SK-N-MC (cell line): ENCODE data around the gene MXRA8.
A peak's percentile ranks its signal among the peaks of the same experiment; 100 is the strongest.

Source experiments
- DNase-seq: peaks from one replicate; pipeline ENCODE4 v3.0.0-alpha.2; 2011; ENCODE audit warnings: low read depth, low spot score
- H3K27ac ChIP-seq: fragments of 200-600 bp; sonication (generic); 2 replicates; pipeline ENCODE4 v1.5.1; 2016; ENCODE audit warnings: mixed run types
- H3K36me3 ChIP-seq: fragments of 200-600 bp; sonication (generic); 2 replicates; pipeline ENCODE4 v1.6.1; 2017; ENCODE audit warnings: antibody characterized with exemption, low read length, mixed read lengths; ENCODE audit not compliant: insufficient read depth
- H3K4me3 ChIP-seq: fragments of 200-600 bp; sonication (generic); 2 replicates; pipeline ENCODE4 v1.5.1; 2016
- H3K9ac ChIP-seq: fragments of 200-600 bp; sonication (generic); 2 replicates; pipeline ENCODE4 v1.8.0; 2017; ENCODE audit warnings: mixed run types, mixed read lengths; ENCODE audit not compliant: insufficient read length
- H3K9me3 ChIP-seq: fragments of 200-600 bp; sonication (generic); 2 replicates; pipeline ENCODE4 v1.6.1; 2017; ENCODE audit warnings: low read depth, mild to moderate bottlenecking, antibody characterized with exemption, low read length, moderate library complexity, mixed read lengths
- EZH2 ChIP-seq: fragments of 200-600 bp; sonication (generic); IDR thresholded peaks from one replicate; pipeline ENCODE4 v1.6.1; 2017; ENCODE audit warnings: antibody characterized with exemption
- FOXP2 ChIP-seq: optimal IDR thresholded peaks from 2 replicates; pipeline ENCODE3; 2011; ENCODE audit warnings: mild to moderate bottlenecking, moderate library complexity; ENCODE audit not compliant: insufficient read depth; ENCODE audit errors: extremely low read length, control extremely low read depth
- POLR2AphosphoS5 ChIP-seq: IDR thresholded peaks from 2 replicates; pipeline ENCODE4 v1.6.1; 2012; ENCODE audit warnings: mild to moderate bottlenecking, low read depth, low read length, borderline replicate concordance

MXRA8 gene

DNA sequence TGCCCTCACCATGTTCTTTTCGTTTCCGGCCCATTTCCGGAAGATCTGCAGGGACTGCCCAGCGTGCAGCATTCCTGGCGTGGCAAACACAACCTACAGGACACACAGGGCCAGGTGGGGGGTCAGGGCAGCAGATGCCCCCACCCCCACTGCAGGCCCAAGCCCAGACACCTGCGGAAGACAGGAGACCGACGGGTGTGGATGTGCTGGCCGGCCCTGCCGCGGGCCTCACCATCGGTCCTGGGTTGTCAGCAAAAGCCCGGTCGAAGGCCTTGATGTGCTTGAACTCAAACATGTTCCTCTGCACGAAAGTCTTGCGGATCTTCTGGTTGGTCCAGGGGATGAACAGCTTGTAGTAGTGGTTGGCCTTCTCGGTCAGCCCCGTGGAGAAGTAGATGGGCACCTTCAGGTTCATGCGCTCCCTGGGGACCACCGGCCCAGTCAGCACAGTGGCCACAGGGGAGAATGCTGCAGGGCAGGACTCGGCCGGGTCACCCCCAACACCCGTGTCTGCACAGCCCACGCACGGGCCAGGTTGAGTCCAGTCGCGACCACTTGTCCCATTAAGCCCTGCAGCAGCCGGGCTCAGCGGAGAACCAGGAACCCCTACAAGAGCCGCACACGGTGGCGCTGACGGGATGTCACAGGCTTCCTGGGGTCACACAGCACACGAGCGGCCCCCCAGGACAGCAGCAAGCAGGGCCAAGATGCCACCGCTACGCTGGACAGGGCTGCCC lies 44.7 kb downstream of the MXRA8 start:
- H3K4me3 ChIP-seq: no peak overlapping the region
- DNase-seq: no peak
- TF ChIP-seq POLR2AphosphoS5: peak; percentile 2; the same call in 1 of the 2 replicates
- no peak for TF ChIP-seq EZH2
- TF ChIP-seq FOXP2: no peak
- peaks cover 44% of the 10 kb centered on the region; the same call in 1 of the 2 replicates for H3K36me3 ChIP-seq
- no peak overlapping the region for H3K27ac ChIP-seq
- no peak overlapping the region for H3K9ac ChIP-seq
- no peaks in the 10 kb centered on the region for H3K9me3 ChIP-seq

DNA sequence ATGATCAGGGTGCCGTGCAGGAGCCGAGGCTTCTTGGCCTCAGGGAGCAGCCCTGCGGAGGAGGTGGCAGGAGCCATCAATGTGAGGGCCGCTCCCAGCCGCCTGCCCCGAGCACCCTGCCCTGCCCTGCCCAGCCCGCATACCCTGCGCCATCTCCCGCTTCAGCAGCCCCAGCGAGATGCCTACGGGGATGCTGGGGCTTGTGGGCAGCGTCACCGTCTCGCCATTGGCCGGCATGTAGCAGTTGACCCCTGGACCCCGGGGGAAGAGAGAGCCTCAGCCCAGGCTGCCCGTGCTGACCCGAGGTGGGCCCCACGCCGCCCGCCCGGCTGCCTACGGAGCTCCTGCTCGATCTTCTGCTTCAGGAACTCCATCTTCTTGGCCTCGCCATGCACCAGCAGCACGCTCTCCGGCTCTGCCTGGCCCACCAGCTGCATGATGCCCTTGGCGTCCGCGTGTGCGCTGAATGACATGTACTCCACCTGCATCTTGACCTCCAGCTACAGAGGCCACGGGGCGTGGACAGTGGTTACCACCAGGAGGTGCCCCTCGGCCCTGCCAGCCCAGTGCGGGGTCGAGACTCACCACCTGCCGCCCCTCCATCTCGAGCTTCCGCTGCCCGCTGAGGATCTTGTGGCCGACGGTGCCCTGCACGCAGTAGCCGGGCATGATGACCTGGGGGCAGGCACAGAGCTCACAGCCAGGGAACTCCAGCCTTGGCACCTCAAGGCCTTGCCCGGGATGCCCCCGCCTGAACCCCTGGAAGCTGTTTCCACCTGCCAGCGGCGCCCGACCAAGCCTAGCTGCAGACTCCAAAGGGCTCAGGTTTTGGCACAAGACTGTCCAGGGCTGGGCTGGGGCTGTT lies 45.7 kb downstream of the MXRA8 start:
- Histone ChIP-seq H3K9me3 (no peaks in the 10 kb centered on the region), H3K36me3 (peaks cover 38% of the 10 kb centered on the region; the same call in 1 of the 2 replicates)
- TF ChIP-seq POLR2AphosphoS5 (peak; percentile 3; the same call in 1 of the 2 replicates), FOXP2 (no peak)

GRCh38 chr1:1311107-1312104 lies 46.9 kb downstream of the MXRA8 start:
- Histone ChIP-seq H3K9me3 (no peaks in the 10 kb centered on the region), H3K4me3 (no peak overlapping the region), H3K9ac (no peak overlapping the region), H3K27ac (no peak overlapping the region), H3K36me3 (peaks cover 38% of the 10 kb centered on the region; the same call in 1 of the 2 replicates)
- no peak for TF ChIP-seq FOXP2
- TF ChIP-seq POLR2AphosphoS5: peak; percentile 55; the same call in 1 of the 2 replicates
- no peak for TF ChIP-seq EZH2
- no peak for DNase-seq

More for the DNA sequence above, 45.7 kb downstream of the MXRA8 start:
- no peak for DNase-seq
- Histone ChIP-seq H3K27ac (no peak overlapping the region), H3K4me3 (no peak overlapping the region), H3K9ac (no peak overlapping the region)

DNA sequence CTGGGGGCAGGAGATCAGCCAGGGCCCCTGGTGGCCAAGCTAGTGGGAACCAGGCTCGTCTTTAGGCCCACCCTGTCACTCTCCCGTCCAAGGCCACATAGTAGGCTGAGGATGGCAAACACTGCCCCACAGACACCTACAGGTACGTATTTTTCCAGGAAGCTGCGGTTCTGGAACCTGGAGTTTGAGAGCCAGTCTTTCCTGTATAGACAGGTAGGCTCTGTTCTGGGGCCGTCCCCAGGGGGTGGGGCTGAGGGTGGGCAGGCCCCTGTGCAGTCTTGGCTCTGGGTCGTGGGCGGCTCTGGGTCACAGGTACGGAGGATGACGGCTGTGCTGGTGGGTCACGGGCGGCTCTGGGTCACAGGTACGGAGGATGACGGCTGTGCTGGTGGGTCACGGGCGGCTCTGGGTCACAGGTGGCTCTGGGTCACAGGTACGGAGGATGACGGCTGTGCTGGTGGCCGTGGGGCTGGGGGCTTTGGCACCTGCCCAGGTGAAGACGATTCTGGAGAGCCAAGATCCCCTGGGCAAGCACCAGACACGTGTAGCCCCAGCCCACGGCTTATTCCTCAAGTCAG lies 47.8 kb downstream of the MXRA8 start:
- H3K9me3 ChIP-seq: no peaks in the 10 kb centered on the region
- peaks cover 38% of the 10 kb centered on the region; the same call in 1 of the 2 replicates for H3K36me3 ChIP-seq
- TF ChIP-seq POLR2AphosphoS5: no peak
- no peak overlapping the region for H3K27ac ChIP-seq
- no peak for DNase-seq
- H3K9ac ChIP-seq: no peak overlapping the region
- no peak overlapping the region for H3K4me3 ChIP-seq

DNA sequence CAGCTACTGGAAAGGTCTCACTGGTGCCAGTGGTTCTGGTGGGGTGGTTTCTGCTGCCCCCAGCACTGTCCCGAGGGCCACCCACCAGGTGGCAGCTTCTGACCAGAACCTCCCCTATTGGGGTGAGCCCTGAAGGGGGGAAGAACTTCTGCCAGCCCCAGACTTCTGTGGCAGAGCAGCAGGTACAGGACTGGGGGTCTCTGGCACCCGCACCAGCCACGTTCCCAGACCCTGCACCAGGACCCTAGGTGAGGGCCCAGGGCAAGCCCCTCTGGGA lies 48.3 kb downstream of the MXRA8 start:
- H3K9ac ChIP-seq: no peak overlapping the region
- 0 out of 2 replicates have a peak overlapping the region, but pooled peaks have one; percentile 85 for H3K4me3 ChIP-seq
- H3K27ac ChIP-seq: no peak overlapping the region
- DNase-seq: no peak
- TF ChIP-seq FOXP2: no peak
- TF ChIP-seq POLR2AphosphoS5: no peak
- TF ChIP-seq EZH2: no peak
- H3K9me3 ChIP-seq: no peaks in the 10 kb centered on the region
- peaks cover 38% of the 10 kb centered on the region; the same call in 1 of the 2 replicates for H3K36me3 ChIP-seq

DNA sequence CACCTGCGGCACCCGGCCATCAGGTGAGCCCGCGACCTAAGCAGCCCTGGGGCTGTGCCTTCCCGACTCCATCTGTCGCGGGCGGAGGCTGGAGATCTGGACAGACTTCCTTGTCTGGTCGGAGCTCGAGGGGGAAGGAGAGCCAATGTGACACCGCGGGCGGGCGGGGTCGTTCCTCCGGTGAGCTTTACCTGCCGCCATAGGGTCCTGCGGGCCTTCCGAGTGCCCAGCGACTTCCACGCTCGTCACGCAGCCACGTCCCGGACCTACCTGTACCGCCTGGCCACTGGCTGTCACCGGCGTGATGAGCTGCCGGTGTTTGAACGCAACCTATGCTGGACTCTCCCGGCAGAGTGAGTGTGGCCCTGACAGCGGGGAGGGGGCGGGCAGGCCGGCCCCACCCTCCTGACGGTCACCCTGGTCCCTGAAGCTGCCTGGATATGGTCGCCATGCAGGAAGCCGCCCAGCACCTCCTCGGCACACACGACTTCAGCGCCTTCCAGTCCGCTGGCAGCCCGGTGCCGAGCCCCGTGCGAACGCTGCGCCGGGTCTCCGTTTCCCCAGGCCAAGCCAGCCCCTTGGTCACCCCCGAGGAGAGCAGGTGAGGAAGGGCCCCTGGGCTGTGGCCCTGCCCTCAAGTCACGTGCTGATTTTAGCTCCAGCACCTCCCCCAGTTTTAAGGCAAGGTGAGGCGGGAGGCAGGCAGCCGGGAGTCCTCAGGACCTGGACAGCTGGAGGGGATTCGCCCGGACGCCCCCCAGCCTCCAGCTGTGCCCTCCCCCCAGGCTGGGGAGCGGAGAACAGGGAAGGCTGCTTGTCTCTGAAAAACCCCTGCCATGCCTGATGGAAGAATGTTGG lies 48.9 kb downstream of the MXRA8 start:
- peak overlapping the region; percentile 85 for H3K4me3 ChIP-seq
- no peaks in the 10 kb centered on the region for H3K9me3 ChIP-seq
- no peak for TF ChIP-seq FOXP2
- TF ChIP-seq POLR2AphosphoS5: peak; percentile 16; the same call in 1 of the 2 replicates
- no peak for TF ChIP-seq EZH2
- no peak for DNase-seq
- H3K27ac ChIP-seq: no peak overlapping the region
- peak overlapping the region; percentile 79 for H3K9ac ChIP-seq
- H3K36me3 ChIP-seq: peaks cover 33% of the 10 kb centered on the region; the same call in 1 of the 2 replicates

GRCh38 chr1:1308756-1309250 lies 49.6 kb downstream of the MXRA8 start:
- Histone ChIP-seq H3K4me3 (peak overlapping the region; percentile 85), H3K27ac (peak overlapping the region; percentile 51), H3K9ac (peak overlapping the region; percentile 79), H3K36me3 (peaks cover 26% of the 10 kb centered on the region; the same call in 1 of the 2 replicates), H3K9me3 (no peaks in the 10 kb centered on the region)
- DNase-seq: no peak
- no peak for TF ChIP-seq EZH2
- TF ChIP-seq POLR2AphosphoS5: no peak
- TF ChIP-seq FOXP2: no peak
